SK-N-SH (cell line): ENCODE measurements around the gene GPR152. TPM values are rescaled to one million over a fixed set of nuclear protein-coding genes. Genes with fewer than 3 reads are reported as not detected.

ENCODE experiments used
- CTCF ChIA-PET: fragments of 300-600, 350-600 bp; formaldehyde crosslinking; extraction: SDS; loops from one replicate; lab custom pipeline; 2021; lab: Yijun Ruan, JAX
- POLR2A ChIA-PET: fragments of 350-600 bp; sonication (Branson Sonifier 250); formaldehyde crosslinking; extraction: SDS; loops from one replicate; lab custom pipeline; 2020; ENCODE audit warnings: antibody characterized with exemption, inconsistent platforms; lab: Yijun Ruan, JAX
- DNase-seq: peaks from one replicate; pipeline ENCODE4 v3.0.0; 2012
- H2AFZ ChIP-seq: fragments of 200-600 bp; sonication (generic); 2 replicates; pipeline ENCODE4 v1.8.1; 2016; ENCODE audit warnings: antibody characterized with exemption, mild to moderate bottlenecking, low read depth
- H3F3A ChIP-seq: fragments of 200-600 bp; sonication (generic); replicated peaks from 2 replicates; pipeline ENCODE3; 2016; ENCODE audit warnings: antibody characterized with exemption, mild to moderate bottlenecking; ENCODE audit not compliant: insufficient read depth
- H3K27ac ChIP-seq, 2 experiments: fragments of 200-500 bp in 1 of 2; fragments of 200-600 bp in 1 of 2; sonication (Bioruptor generic) in 1 of 2; sonication (generic), shearing (Covaris generic) in 1 of 2; 2 replicates each; pipeline versions ENCODE4 v1.5.1 to v1.6.1; 2014 to 2016; ENCODE audit warnings: low read depth in 2 of 2, inconsistent platforms in 1 of 2, low read length in 1 of 2, mild to moderate bottlenecking in 1 of 2, mixed read lengths in 1 of 2
- H3K27me3 ChIP-seq: fragments of 200-600 bp; sonication (generic), shearing (Covaris generic); 2 replicates; pipeline ENCODE4 v1.6.1; 2016; ENCODE audit warnings: mixed run types; ENCODE audit not compliant: insufficient read depth
- H3K36me3 ChIP-seq, 2 experiments: fragments of 200-500 bp in 1 of 2; fragments of 200-600 bp in 1 of 2; sonication (Bioruptor generic) in 1 of 2; sonication (generic) in 1 of 2; replicated peaks in 1 of 2; 2 replicates each; pipeline versions ENCODE3 to v1.5.1; 2014 to 2016; ENCODE audit warnings: low read length in 1 of 2, mild to moderate bottlenecking in 1 of 2; ENCODE audit not compliant: insufficient read depth in 2 of 2, control insufficient read depth in 1 of 2
- H3K4me1 ChIP-seq, 2 experiments: fragments of 200-500 bp in 1 of 2; fragments of 200-600 bp in 1 of 2; sonication (Bioruptor generic) in 1 of 2; sonication (generic), shearing (Covaris generic) in 1 of 2; 2 replicates each; pipeline versions ENCODE4 v1.5.1 to v1.6.1; 2014 to 2016; ENCODE audit warnings: low read depth in 1 of 2, low read length in 1 of 2, mixed run types in 1 of 2; ENCODE audit not compliant: insufficient read depth in 2 of 2, control insufficient read depth in 1 of 2
- H3K4me2 ChIP-seq: fragments of 200-600 bp; sonication (generic), shearing (Covaris generic); 2 replicates; pipeline ENCODE4 v1.6.1; 2017; ENCODE audit warnings: mixed run types
- H3K4me3 ChIP-seq, 2 experiments: fragments of 200-500 bp in 1 of 2; fragments of 200-600 bp in 1 of 2; sonication (Bioruptor generic) in 1 of 2; sonication (generic), shearing (Covaris generic) in 1 of 2; 2 replicates each; pipeline versions ENCODE4 v1.5.1 to v1.8.1; 2014 to 2016; ENCODE audit warnings: low read depth in 2 of 2, inconsistent platforms in 1 of 2, low read length in 1 of 2, mild to moderate bottlenecking in 1 of 2, mixed read lengths in 1 of 2, moderate library complexity in 1 of 2
- H3K79me2 ChIP-seq: fragments of 200-600 bp; sonication (generic); 2 replicates; pipeline ENCODE4 v1.8.1; 2017; ENCODE audit warnings: mild to moderate bottlenecking; ENCODE audit not compliant: insufficient read depth
- H3K9ac ChIP-seq: fragments of 200-600 bp; sonication (generic); 2 replicates; pipeline ENCODE4 v1.6.1; 2017; ENCODE audit warnings: mixed run types
- H3K9me2 ChIP-seq: fragments of 200-600 bp; sonication (generic); 2 replicates; pipeline ENCODE4 v1.6.1; 2017; ENCODE audit warnings: mixed run types
- H3K9me3 ChIP-seq: fragments of 200-600 bp; sonication (generic); 2 replicates; pipeline ENCODE4 v1.6.1; 2017; ENCODE audit warnings: mixed run types, mild to moderate bottlenecking, moderate library complexity
- H4K20me1 ChIP-seq: fragments of 200-600 bp; sonication (generic); 2 replicates; pipeline ENCODE4 v1.6.1; 2017; ENCODE audit warnings: mild to moderate bottlenecking, mixed run types; ENCODE audit not compliant: insufficient read depth
- FOXJ3 ChIP-seq: sonication (generic); formaldehyde crosslinking; IDR thresholded peaks from 2 replicates; pipeline ENCODE4 v1.5.1; 2020; ENCODE audit warnings: mild to moderate bottlenecking, missing genetic modification reagents
- GABPA ChIP-seq: IDR thresholded peaks from 2 replicates; pipeline ENCODE4 v1.4.0; 2012; ENCODE audit warnings: low read depth, mild to moderate bottlenecking
- GATA2 ChIP-seq: sonication (generic); formaldehyde crosslinking; IDR thresholded peaks from 2 replicates; pipeline ENCODE4 v1.5.0; 2020; ENCODE audit warnings: mild to moderate bottlenecking, missing genetic modification reagents
- IRF3 ChIP-seq: fragments of 150-350 bp; IDR thresholded peaks from 2 replicates; pipeline ENCODE4 v1.6.1; 2016; ENCODE audit warnings: mild to moderate bottlenecking, low read depth, low read length
- MAX ChIP-seq: IDR thresholded peaks from 2 replicates; pipeline ENCODE4 v1.4.0; 2012; ENCODE audit warnings: low read depth
- MXI1 ChIP-seq: IDR thresholded peaks from 2 replicates; pipeline ENCODE4 v1.6.1; 2012; ENCODE audit warnings: mild to moderate bottlenecking, low read depth, low read length, improper control_type of control experiment
- NRF1 ChIP-seq: IDR thresholded peaks from 2 replicates; pipeline ENCODE4 v1.6.1; 2012; ENCODE audit warnings: low read depth, mild to moderate bottlenecking, low read length
- POLR2AphosphoS5 ChIP-seq: IDR thresholded peaks from 2 replicates; pipeline ENCODE4 v1.6.1; 2012; ENCODE audit warnings: low read depth, low read length
- RAD21 ChIP-seq: IDR thresholded peaks from 2 replicates; pipeline ENCODE4 v1.6.1; 2012; ENCODE audit warnings: mild to moderate bottlenecking, low read length
- REST ChIP-seq: IDR thresholded peaks from 2 replicates; pipeline ENCODE4 v1.6.1; 2012; ENCODE audit warnings: mild to moderate bottlenecking, low read depth, low read length, moderate library complexity
- RFX5 ChIP-seq: IDR thresholded peaks from 2 replicates; pipeline ENCODE4 v1.6.1; 2012; ENCODE audit warnings: mild to moderate bottlenecking, improper control_type of control experiment, low read length
- RXRA ChIP-seq: IDR thresholded peaks from 2 replicates; pipeline ENCODE4 v1.4.0; 2012; ENCODE audit warnings: low read depth, mild to moderate bottlenecking, borderline replicate concordance
- SIN3A ChIP-seq: IDR thresholded peaks from 2 replicates; pipeline ENCODE4 v1.6.1; 2012; ENCODE audit warnings: low read depth, mild to moderate bottlenecking, low read length, moderate library complexity, borderline replicate concordance
- SMC3 ChIP-seq: IDR thresholded peaks from 2 replicates; pipeline ENCODE4 v1.6.1; 2012; ENCODE audit warnings: low read depth, low read length, improper control_type of control experiment
- TEAD4 ChIP-seq: IDR thresholded peaks from 2 replicates; pipeline ENCODE4 v1.4.0; 2012; ENCODE audit warnings: mild to moderate bottlenecking, borderline replicate concordance; ENCODE audit not compliant: insufficient read depth
- USF1 ChIP-seq: IDR thresholded peaks from 2 replicates; pipeline ENCODE4 v1.4.0; 2012; ENCODE audit warnings: low read depth, borderline replicate concordance
- WGBS: methylation state at CpG from one replicate; pipeline ENCODE4 v1.1.6; 2017; ENCODE audit warnings: low lambda C conversion rate; 5-methylcytosine and 5-hydroxymethylcytosine counted together
- polyA plus RNA-seq, 3 experiments: library from polyadenylated mRNA; depleted of rRNA; stranded (reverse); fragments of >200 nt; gene quantifications; 2 replicates each; pipeline ENCODE4 v1.2.3, GENCODE V29; 2012

The GPR152 gene
- polyA plus RNA-seq, 1 of the 3 experiments (the other 2 are of a cell fraction): not detected

- no peaks in the 10 kb centered on the region for H3K9me2 ChIP-seq
- WGBS: 0% methylated on average over 18 of the region's 97 CpGs
- H3K27ac ChIP-seq: peak overlapping the region in 1 of 2 experiments; percentile 64; a peak in 1 of 4 replicates
- 0 out of 2 replicates have a peak overlapping the region, but pooled peaks have one; percentile 14 for H2AFZ ChIP-seq
- no peaks in the 10 kb centered on the region for H3F3A ChIP-seq
- TF ChIP-seq POLR2AphosphoS5: no peak
- TF ChIP-seq IRF3: no peak
- no peak for TF ChIP-seq TEAD4
- peak; percentile 53; the same call in 1 of the 2 replicates for TF ChIP-seq MAX
- peak; percentile 90; the same call in 1 of the 2 replicates for TF ChIP-seq MXI1
- no peak for TF ChIP-seq FOXJ3 (CRISPR knock-in tag)
- TF ChIP-seq USF1: no peak
- no peak for TF ChIP-seq RFX5
- TF ChIP-seq RXRA: no peak
- TF ChIP-seq NRF1: peak; percentile 25
- TF ChIP-seq SIN3A: no peak
- TF ChIP-seq GABPA: no peak
- no peak for TF ChIP-seq GATA2
- TF ChIP-seq SMC3: no peak
- TF ChIP-seq RAD21: no peak
- TF ChIP-seq REST: no peak
- TF ChIP-seq, all 33 proteins: peak for 3
- Histone ChIP-seq H3K4me3 (peak overlapping the region; percentile 63 to 66), H3K9ac (peak overlapping the region; percentile 49; the same call in 1 of the 2 replicates), H3K36me3 (no peaks in the 10 kb centered on the region), H3K4me1 (peaks cover 6 to 8% of the 10 kb centered on the region in 2 experiments; a peak in 2 of 4 replicates), H3K27me3 (no peaks in the 10 kb centered on the region), H4K20me1 (no peaks in the 10 kb centered on the region), H3K79me2 (no peaks in the 10 kb centered on the region), H3K4me2 (peak overlapping the region; percentile 68), H3K9me3 (no peaks in the 10 kb centered on the region)
- DNase-seq: peak; percentile 100
- ChIA-PET CTCF (interaction anchor here (0.8 to 2.7 kb wide), 3 partner anchors 14 to 38 kb away, joined by 3 to 17 read pairs (median 3); partner anchors contain the start of gene PPP1CA), POLR2A (interaction anchor here (0.5 to 1.3 kb wide), 4 partner anchors 25 to 1108 kb away, joined by 3 to 4 read pairs (median 3); partner anchors contain the start of genes GSTP1 and RAD9A)
Observed at GRCh38 chr11:67420646-67421429, 31.7 kb downstream of the GPR152 start.
